SK-N-MC (cell line): ENCODE data around the gene NRXN3.

Experiments used
- EZH2 ChIP-seq: fragments of 200-600 bp; sonication (generic); IDR thresholded peaks from one replicate; pipeline ENCODE4 v1.6.1; 2017; ENCODE audit warnings: antibody characterized with exemption
- FOXP2 ChIP-seq: optimal IDR thresholded peaks from 2 replicates; pipeline ENCODE3; 2011; ENCODE audit warnings: mild to moderate bottlenecking, moderate library complexity; ENCODE audit not compliant: insufficient read depth; ENCODE audit errors: extremely low read length, control extremely low read depth
- POLR2AphosphoS5 ChIP-seq: IDR thresholded peaks from 2 replicates; pipeline ENCODE4 v1.6.1; 2012; ENCODE audit warnings: mild to moderate bottlenecking, low read depth, low read length, borderline replicate concordance

DNA sequence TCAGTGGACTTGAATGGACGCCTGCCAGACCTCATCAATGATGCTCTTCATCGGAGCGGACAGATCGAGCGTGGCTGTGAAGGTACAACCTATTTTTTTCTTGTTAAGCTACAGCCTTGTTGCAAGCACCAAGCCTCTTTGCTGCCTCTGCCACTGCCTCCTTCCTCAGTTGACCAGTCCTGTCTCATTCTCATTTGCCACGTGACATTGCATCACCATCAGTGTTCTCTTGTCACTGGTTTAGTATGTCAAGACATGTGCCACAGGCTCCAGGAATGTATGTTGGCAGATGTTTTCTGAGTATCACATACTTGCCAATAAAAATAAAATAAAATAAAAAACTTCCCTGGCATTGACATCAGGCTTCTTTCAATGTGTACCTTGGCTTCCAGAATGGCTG, 798.1 kb downstream of the NRXN3 start:
- TF ChIP-seq EZH2 (no peak), POLR2AphosphoS5 (no peak), FOXP2 (no peak)
